Activated T-helper 1 cell treated with anti-CD3 and anti-CD28 coated beads, Interleukin-12 subunit alpha, Interleukin-12 subunit beta, Interleukin-2, Interleukin-4 antibody, amounts not matched to agents 30 ng/mL and 10 ng/mL and 1 ng/mL, durations not matched to agents 14 hours and 24 hours and 36 hours (primary cell): ENCODE results near the gene ZBTB24. TPM values are rescaled to one million over a fixed set of nuclear protein-coding genes. Genes with fewer than 3 reads are reported as not detected.

Experiments
- DNase-seq: peaks from one replicate; pipeline ENCODE4 v3.0.0; 2021; ENCODE audit warnings: low spot score
- H3K27ac Mint-ChIP-seq: one replicate; pipeline ENCODE4 v1.8.0; 2021; ENCODE audit warnings: mild to moderate bottlenecking, mixed read lengths
- H3K27me3 Mint-ChIP-seq: one replicate; pipeline ENCODE4 v1.8.0; 2022; ENCODE audit warnings: mild to moderate bottlenecking, moderate library complexity, mixed read lengths; ENCODE audit not compliant: insufficient read depth
- H3K36me3 Mint-ChIP-seq: one replicate; pipeline ENCODE4 v1.8.0; 2021; ENCODE audit warnings: low read depth, mixed read lengths
- H3K4me1 Mint-ChIP-seq: one replicate; pipeline ENCODE4 v1.8.0; 2021; ENCODE audit warnings: low read depth, mixed read lengths
- H3K4me3 Mint-ChIP-seq: one replicate; pipeline ENCODE4 v1.8.0; 2021; ENCODE audit warnings: mild to moderate bottlenecking, moderate library complexity, mixed read lengths
- H3K9me3 Mint-ChIP-seq: one replicate; pipeline ENCODE4 v1.8.0; 2021; ENCODE audit warnings: mixed read lengths
- intact Hi-C: fragments of 100-400 bp; cut with micrococcal nuclease; formaldehyde crosslinking; loops from one replicate; pipeline ENCODE4 v1.15.1; 2024
- total RNA-seq: library from RNA; stranded (reverse); gene quantifications from 2 replicates; pipeline ENCODE4 v1.2.3, GENCODE V29; 2022

The ZBTB24 gene
- total RNA-seq, 1 donor from 2014 or later = 19.5 TPM

- H3K9me3 Mint-ChIP-seq = no peaks in the 10 kb centered on the region
- peaks cover 5% of the 10 kb centered on the region for H3K27me3 Mint-ChIP-seq
- intact Hi-C loops = no loop called here
- H3K36me3 Mint-ChIP-seq = no peaks in the 10 kb centered on the region
- peak overlapping the region; percentile 75 for H3K27ac Mint-ChIP-seq
- peaks cover 36% of the 10 kb centered on the region for H3K4me1 Mint-ChIP-seq
- peak overlapping the region; percentile 57 for H3K4me3 Mint-ChIP-seq
- DNase-seq = peak; percentile 29
Observed at GRCh38 chr6:109491207-109491938, 8.4 kb upstream of the ZBTB24 start.

GRCh38 chr6:109490713-109491112 lies 7.7 kb upstream of the ZBTB24 start:
- Mint-ChIP-seq H3K4me1 (peaks cover 29% of the 10 kb centered on the region), H3K9me3 (no peaks in the 10 kb centered on the region), H3K27me3 (peaks cover 5% of the 10 kb centered on the region), H3K27ac (peak overlapping the region; percentile 75), H3K4me3 (peak overlapping the region; percentile 47), H3K36me3 (no peaks in the 10 kb centered on the region)
- intact Hi-C loops = no loop called here
- DNase-seq = no peak

DNA sequence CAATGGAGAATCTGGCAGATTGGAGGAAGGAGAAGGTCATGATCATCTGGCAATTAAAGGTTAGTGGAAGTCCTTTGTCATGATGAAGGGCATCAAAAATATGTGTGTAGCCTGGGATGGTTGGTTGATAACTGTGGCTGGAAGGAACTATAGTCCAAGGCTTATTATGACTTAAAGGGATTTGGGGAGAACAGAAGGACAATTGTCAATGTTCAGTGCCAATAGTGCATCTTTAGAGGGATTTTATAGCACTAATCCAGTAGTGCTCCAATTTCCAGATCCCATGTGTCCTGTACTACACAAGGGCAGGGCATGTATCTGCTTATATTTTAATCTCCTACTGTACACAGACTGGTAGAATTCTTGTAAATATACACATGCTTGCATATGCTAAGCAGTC lies 5.0 kb upstream of the ZBTB24 start:
- Mint-ChIP-seq H3K4me3 (no peak overlapping the region), H3K36me3 (no peaks in the 10 kb centered on the region), H3K4me1 (peaks cover 27% of the 10 kb centered on the region), H3K27ac (no peak overlapping the region), H3K27me3 (peaks cover 1% of the 10 kb centered on the region), H3K9me3 (no peaks in the 10 kb centered on the region)
- no peak for DNase-seq
- intact Hi-C loops = no loop called here

DNA sequence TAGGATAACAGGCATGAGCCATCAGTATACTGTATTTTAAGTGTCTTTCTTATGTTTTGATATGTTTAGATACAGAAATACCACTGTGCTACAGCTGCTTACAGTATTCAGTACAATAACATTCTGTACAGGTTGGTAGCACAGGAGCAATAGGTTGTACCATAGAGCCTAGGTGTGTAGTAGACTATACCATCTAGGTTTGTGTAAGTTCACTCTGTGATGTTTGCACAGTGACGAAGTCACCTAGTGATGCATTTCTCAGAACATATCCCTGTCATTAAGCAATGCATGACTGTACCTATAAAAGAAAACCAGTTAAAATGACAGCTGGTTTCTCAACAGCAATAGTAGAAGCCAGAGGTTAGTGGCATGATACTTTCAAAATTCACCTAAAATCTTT lies 3.0 kb upstream of the ZBTB24 start:
- Mint-ChIP-seq H3K27ac (no peak overlapping the region), H3K36me3 (peaks cover 10% of the 10 kb centered on the region), H3K9me3 (no peaks in the 10 kb centered on the region), H3K4me3 (no peak overlapping the region), H3K4me1 (peaks cover 27% of the 10 kb centered on the region), H3K27me3 (peaks cover 1% of the 10 kb centered on the region)
- intact Hi-C loops = no loop called here
- DNase-seq = no peak

GRCh38 chr6:109485266-109485935 lies 2.4 kb upstream of the ZBTB24 start:
- Mint-ChIP-seq H3K4me3 (no peak overlapping the region), H3K27me3 (peaks cover 1% of the 10 kb centered on the region), H3K4me1 (peaks cover 27% of the 10 kb centered on the region), H3K9me3 (no peaks in the 10 kb centered on the region), H3K27ac (no peak overlapping the region), H3K36me3 (peaks cover 16% of the 10 kb centered on the region)
- DNase-seq = no peak
- intact Hi-C loops = no loop called here

DNA sequence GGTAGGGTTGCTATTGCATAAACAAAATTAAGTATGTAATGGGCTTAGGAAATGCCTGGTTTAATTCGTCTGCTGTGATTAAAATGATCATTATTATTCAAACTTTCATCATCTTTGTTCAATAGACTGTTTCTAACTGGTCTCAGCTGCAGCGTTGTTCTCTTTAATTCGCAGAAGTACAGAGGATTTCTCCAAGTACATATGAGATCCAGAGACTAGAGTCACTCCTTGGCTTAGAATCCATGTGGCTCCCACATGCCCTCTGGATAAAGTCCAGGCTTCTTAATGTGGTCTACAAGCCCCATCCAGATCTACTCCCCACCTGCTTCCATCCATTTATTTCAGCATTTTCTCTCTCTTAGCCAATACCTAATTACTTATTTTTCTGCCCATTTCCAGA lies 1.1 kb upstream of the ZBTB24 start:
- Mint-ChIP-seq H3K9me3 (no peaks in the 10 kb centered on the region), H3K27ac (no peak overlapping the region), H3K4me3 (peak overlapping the region; percentile 53), H3K4me1 (peaks cover 37% of the 10 kb centered on the region), H3K36me3 (peaks cover 24% of the 10 kb centered on the region), H3K27me3 (peaks cover 1% of the 10 kb centered on the region)
- intact Hi-C loops = loop anchor here (5.0 kb wide), 4 partner anchors 33 to 1662 kb away; partner anchors contain the start of genes SCML4 and SEC63
- DNase-seq = no peak

GRCh38 chr6:109483735-109484057 lies 677 bp upstream of the ZBTB24 start:
- intact Hi-C loops = loop anchor here (1.0 to 5.0 kb wide), 12 partner anchors 28 to 1661 kb away; partner anchors contain the start of genes AK9, CDC40, CEP57L1 and FIG4
- Mint-ChIP-seq H3K4me3 (peak overlapping the region; percentile 53), H3K9me3 (no peaks in the 10 kb centered on the region), H3K27ac (peak overlapping the region; percentile 16), H3K36me3 (peaks cover 28% of the 10 kb centered on the region), H3K27me3 (peaks cover 1% of the 10 kb centered on the region), H3K4me1 (peaks cover 41% of the 10 kb centered on the region)
- DNase-seq = no peak

DNA sequence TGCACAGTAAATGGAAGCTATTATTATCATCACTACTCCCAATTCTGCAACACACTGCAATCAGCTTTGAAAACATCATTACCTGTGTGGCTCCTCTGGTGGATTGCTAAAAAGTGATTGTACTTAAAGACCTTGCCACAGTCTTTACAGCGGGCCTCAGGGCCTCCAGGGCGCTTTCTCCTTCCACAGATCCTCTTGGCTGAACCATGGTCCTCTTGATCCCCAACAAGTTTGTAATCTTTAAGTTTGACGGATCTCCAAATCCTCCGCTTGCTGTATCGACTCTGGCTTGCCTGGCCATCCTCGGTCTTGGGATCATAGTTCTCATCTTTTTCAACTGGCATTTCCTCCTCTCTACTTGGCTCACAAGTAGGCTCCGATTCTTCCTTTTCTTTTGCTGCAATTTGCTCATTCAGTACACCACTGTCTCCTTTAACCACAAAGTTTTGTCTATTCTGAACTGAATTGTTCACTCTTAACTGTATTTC lies 2.0 kb downstream of the ZBTB24 start:
- no peak for DNase-seq
- H3K36me3 Mint-ChIP-seq = peaks cover 47% of the 10 kb centered on the region

DNA sequence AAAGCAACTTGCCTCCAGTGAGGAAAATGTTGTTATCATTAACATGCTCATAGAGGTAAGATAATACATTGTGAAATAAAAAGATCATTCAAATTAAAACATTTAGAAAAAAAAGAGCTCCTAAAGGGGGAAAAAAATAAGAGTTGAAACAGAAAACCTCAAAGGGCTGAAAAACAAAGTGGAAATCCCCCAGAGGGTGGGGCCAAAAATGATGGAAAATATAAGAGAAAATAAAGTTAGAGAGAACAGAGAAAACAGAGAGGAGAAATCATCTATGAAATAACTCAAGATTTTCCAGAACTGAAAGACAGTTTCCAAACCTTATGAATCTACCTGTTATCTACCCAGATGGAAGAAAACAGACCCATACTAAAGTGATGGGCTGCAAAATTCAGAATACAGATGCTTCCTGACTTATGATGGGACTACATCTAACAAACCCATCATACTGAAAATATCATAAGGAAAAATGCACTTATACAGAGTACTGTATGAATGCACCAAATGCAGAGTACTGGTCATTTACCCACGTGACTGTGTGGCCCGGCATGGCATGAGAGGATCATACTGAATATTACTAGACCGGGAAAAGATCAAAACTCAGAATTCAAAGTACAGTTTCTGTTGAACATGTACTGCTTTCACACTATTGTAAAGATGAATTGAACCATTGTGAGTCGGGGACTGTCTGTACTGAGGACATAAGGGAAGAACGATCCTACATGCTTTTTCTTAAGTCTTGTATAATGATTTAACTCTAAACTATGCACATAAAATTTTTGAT lies 4.0 kb downstream of the ZBTB24 start:
- DNase-seq = no peak
- peak overlapping the region; percentile 86 for H3K27ac Mint-ChIP-seq
- no peaks in the 10 kb centered on the region for H3K9me3 Mint-ChIP-seq
- H3K4me1 Mint-ChIP-seq = peaks cover 72% of the 10 kb centered on the region
- H3K27me3 Mint-ChIP-seq = no peaks in the 10 kb centered on the region
- H3K36me3 Mint-ChIP-seq = peaks cover 62% of the 10 kb centered on the region
- peak overlapping the region; percentile 83 for H3K4me3 Mint-ChIP-seq
- intact Hi-C loops = loop anchor here (1.0 to 2.0 kb wide), 3 partner anchors 21 to 106 kb away; partner anchors contain the start of genes PPIL6 and SMPD2

More for the DNA sequence above, 2.0 kb downstream of the ZBTB24 start:
- Mint-ChIP-seq H3K4me3 (peak overlapping the region; percentile 98), H3K27me3 (no peaks in the 10 kb centered on the region), H3K4me1 (peaks cover 65% of the 10 kb centered on the region), H3K9me3 (no peaks in the 10 kb centered on the region), H3K27ac (peak overlapping the region; percentile 59)
- intact Hi-C loops = loop anchor here (5.0 kb wide), 4 partner anchors 36 to 1659 kb away; partner anchors contain the start of genes SCML4 and SEC63

GRCh38 chr6:109478222-109478805 lies 4.7 kb downstream of the ZBTB24 start:
- H3K27ac Mint-ChIP-seq = peak overlapping the region; percentile 86
- peaks cover 66% of the 10 kb centered on the region for H3K36me3 Mint-ChIP-seq
- H3K9me3 Mint-ChIP-seq = no peaks in the 10 kb centered on the region
- no peaks in the 10 kb centered on the region for H3K27me3 Mint-ChIP-seq
- intact Hi-C loops = loop anchor here (2.0 kb wide), 1 partner anchor 106 kb away; no protein-coding TSS in a partner anchor
- no peak for DNase-seq
- peak overlapping the region; percentile 83 for H3K4me3 Mint-ChIP-seq
- peaks cover 71% of the 10 kb centered on the region for H3K4me1 Mint-ChIP-seq

DNA sequence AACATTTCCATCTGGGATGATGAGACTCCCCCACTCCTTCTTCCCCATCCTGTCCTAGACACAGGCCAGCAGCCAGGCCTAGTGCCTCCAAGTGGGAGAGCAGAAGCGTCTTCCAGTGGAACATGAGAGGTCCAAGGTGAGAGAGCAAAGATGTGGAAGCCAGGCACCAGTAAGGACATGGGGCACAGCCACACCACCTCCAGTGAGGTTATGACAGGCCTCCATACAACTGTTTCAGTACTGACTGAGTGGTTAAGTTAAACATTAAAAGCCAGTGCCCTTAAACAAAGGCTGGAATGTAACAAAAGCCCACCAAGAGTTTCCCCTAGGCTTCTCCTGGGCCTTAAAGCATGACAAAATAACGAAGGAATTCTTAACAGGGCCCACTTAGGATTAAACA lies 5.3 kb downstream of the ZBTB24 start:
- no peak for DNase-seq
- intact Hi-C loops = loop anchor here (2.0 kb wide), 1 partner anchor 105 kb away; no protein-coding TSS in a partner anchor
- no peaks in the 10 kb centered on the region for H3K27me3 Mint-ChIP-seq
- H3K27ac Mint-ChIP-seq = peak overlapping the region; percentile 87
- no peaks in the 10 kb centered on the region for H3K9me3 Mint-ChIP-seq
- peak overlapping the region; percentile 83 for H3K4me3 Mint-ChIP-seq
- H3K4me1 Mint-ChIP-seq = peaks cover 77% of the 10 kb centered on the region
- peaks cover 71% of the 10 kb centered on the region for H3K36me3 Mint-ChIP-seq

GRCh38 chr6:109477184-109477583 lies 5.8 kb downstream of the ZBTB24 start:
- Mint-ChIP-seq H3K27me3 (no peaks in the 10 kb centered on the region), H3K9me3 (no peaks in the 10 kb centered on the region), H3K4me3 (peak overlapping the region; percentile 83), H3K36me3 (peaks cover 76% of the 10 kb centered on the region), H3K27ac (no peak overlapping the region), H3K4me1 (peaks cover 82% of the 10 kb centered on the region)
- intact Hi-C loops = no loop called here
- DNase-seq = no peak
